Measurements from ENCODE around the gene RAB33B.

RAB33B gene

DNA sequence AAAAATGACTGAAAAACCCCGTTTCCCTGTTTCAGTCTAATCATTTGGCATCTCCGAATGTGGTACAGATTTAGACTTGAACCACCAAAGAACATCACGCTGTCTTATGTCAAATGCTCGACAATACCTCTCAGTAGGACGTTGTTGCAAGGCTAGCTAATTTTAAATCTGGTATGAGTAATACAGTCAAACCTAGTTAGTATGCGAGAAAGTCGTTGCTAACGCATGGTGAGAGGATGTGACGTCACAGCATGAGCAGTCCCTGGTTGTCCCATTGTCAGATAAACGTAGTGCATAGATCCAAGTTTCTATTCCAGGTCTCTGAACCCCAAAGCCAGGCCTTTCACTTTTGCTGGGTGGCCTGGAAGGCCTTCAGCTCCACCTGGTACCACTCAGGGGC is 57.4 kb downstream of the RAB33B start:
- DNase-seq, result no peak

DNA sequence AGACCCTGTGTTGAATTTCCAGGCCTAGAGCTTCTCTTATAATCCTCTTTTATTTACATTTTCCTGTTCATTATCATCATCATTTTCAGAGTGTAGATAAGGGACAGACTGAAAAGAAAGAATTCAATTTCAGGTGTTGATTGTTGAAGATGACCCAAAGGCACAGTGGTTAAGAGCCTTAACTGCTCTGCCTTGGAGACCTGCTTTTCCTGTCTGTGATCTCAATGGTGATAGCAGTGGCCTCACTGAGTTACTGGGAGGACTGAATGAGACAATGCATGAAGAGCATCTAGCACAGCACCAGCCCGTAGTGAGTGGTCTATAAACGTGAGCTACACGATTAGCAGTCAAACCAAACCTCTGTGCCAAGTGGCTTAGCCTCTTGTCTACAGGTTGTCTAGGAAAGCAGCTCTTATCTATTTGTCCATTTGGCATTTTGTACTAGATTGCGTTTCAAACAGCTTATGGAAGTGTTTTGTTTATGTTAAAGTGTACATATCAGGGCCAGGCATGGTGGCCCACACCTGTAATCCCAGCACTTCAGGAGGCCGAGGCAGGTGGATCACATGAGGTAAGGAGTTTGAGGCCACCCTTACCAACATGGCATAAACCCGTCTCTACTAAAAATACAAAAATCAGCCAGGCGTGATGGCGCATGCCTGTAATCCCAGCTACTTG is 60.6 kb downstream of the RAB33B start:
- no peak for DNase-seq

DNA sequence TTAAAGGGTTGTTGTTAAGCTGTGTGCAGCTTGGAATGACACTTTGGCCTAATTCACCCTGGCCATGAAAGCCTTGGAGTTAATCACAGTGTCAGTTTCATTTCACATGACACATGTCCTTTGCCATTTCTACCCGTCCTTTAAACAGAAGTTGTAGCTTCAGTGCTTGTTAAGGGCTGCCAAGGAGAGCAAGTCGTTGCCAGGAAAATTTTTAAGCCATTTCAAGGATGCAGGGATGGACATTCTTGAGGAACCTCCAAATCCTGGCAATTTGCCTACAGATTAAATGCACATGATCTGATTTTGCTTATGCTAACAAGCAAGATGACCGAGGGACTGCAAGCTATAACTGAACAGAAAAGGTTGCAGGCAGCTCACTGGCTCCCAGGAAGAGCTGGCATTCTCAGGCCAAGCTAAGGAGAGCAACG is 61.6 kb downstream of the RAB33B start:
- DNase-seq, result no peak

DNA sequence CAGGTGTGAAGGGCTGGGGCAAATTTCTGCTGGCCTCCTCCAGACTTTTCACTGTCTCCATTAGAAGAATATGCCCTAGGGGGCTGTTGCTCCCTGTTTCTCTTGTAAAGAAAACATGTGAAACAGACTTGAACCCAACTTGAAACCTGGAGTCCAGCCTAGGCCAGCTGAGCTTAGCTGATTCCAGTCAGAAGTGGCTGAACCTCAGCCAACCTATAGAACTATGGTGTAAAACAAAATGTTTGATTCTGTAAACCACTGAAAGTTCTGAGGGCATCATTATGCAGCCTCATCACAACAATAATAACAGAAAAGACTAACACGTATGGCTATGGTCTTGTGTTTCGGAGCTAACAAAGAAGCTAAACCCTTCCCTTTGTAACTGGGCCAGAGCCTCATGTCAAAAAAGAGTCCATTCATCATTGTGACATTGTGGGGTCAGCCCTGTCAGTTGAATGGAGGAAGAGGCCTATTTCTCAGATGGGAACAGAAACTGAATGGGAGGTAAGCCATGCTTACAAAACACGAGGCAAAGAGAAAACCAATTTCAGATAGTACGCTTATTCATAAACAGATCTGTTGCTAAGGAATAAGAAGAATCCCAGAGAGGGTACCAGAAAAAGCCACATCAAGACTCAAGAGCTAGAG is 68.0 kb downstream of the RAB33B start:
- no peak for DNase-seq

DNA sequence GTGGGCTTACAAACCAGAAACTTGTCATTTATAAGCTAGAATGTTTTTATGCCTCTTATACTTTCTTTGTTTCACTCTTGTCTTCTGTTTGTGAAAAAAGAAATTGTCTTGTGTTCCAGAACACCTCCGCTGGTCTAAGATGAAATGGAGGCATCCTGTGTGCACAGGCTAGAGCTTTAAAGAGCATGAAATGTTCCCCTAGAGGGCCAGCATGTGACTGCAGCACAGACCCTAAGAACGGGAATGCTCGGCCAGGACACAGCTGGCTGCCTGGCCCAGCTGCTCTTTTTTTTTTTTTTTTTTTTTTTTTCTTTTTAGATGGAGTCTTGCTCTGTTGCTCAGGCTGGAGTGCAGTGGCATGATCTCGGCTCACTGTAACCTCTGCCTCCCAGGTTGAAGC is 68.5 kb downstream of the RAB33B start:
- DNase-seq, result no peak

DNA sequence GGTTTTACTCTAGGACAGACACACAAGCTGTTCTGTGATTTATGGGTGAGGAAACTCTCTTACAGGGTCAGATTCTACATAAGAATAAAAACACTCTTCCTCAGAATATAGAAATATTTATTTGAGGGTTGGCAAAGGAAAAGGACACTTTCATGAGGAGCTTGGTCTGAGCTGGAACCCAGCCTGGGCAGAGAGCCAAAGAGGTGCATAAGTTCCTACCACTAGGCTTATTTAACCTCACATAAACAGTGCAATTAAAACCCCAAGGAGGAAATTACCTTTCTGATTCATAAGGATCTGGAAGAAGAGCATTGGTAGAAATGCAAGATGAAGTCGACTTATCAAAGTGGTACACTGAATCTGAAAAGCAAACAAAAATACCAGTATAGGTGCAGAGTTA is 69.2 kb downstream of the RAB33B start:
- DNase-seq, result no peak

DNA sequence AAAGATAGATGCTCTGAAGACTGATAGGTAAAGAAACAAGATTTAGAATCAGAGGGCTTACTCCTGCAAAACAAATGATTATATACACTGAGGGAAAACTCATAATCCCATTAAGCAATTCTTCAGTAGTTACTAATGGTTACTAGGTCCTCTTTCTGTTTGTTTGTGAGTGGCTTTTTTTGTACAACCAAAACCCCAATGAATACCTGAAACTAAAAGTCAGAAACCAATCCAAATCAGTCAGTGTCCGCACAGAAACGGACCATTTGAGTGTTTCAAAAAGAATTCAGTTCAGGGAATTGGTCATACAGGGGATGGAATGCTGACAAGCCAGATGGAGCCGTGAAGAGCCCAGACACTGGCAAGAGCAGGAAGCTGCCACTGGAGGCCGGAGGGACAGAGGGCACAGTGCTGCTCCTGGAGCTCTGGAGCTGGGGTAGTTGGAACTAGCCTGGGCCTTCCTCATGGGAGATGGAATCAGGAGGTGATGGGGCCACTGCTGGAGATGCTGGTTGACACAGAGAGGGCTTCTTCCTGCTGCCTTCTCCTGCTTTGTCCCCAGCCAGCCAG is 70.2 kb downstream of the RAB33B start:
- DNase-seq, result no peak

DNA sequence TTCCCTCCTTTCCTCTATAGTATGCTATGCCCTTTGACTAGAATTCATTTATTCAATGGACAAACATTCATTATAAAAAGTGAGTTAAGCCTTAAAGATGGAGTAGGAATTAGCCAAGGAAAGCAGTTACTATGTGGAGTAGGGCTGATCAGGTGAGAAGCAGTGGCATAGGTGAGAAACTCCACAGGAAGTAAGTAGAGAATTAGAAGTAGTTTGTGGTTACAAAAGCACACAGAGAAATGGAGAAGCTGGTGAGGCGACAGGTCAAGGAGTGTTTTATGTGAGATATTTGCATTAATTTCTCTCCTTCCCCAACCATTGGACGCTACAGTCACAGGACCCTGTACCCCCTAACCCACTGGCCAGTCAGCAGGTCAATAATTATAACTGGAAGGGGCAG is 71.5 kb downstream of the RAB33B start:
- no peak for DNase-seq

Measured in NCI-H524 treated with DMSO at 0.1 percent for 48 hours (cell line).